A549 (cell line): ENCODE data around the gene SLC25A25.

Source experiments
- BHLHE40 ChIP-seq: IDR thresholded peaks from 2 replicates; pipeline ENCODE4 v1.6.1; 2012; ENCODE audit warnings: low read depth, low read length, inconsistent platforms
- CEBPB ChIP-seq, 2 experiments: fragments of >200 bp in 1 of 2; sonication (Bioruptor Twin) in 1 of 2; formaldehyde crosslinking in 1 of 2; IDR thresholded peaks; 2 replicates each; pipeline ENCODE4 v1.6.1; 2012 to 2016
- CHD2 ChIP-seq: fragments of 150-350 bp; IDR thresholded peaks from 2 replicates; pipeline ENCODE4 v1.6.1; 2014; ENCODE audit warnings: low read length; ENCODE audit not compliant: partially characterized antibody
- CTCF ChIP-seq: fragments of >200 bp; sonication (Bioruptor Twin); formaldehyde crosslinking; IDR thresholded peaks from 3 replicates; pipeline ENCODE4 v1.5.1; 2016
- FOSB ChIP-seq: fragments of 250-450 bp; sonication (Bioruptor Pico); IDR thresholded peaks from 2 replicates; pipeline ENCODE4 v1.5.0; 2020; ENCODE audit warnings: mild to moderate bottlenecking, moderate library complexity
- HES2 ChIP-seq: fragments of >200 bp; sonication (Bioruptor Twin); formaldehyde crosslinking; IDR thresholded peaks from 2 replicates; pipeline ENCODE4 v1.6.1; 2016
- JUNB ChIP-seq: fragments of >200 bp; sonication (Bioruptor Twin); formaldehyde crosslinking; IDR thresholded peaks from 2 replicates; pipeline ENCODE4 v1.6.1; 2016
- KDM5A ChIP-seq: fragments of 200-600 bp; sonication (generic); IDR thresholded peaks from 2 replicates; pipeline ENCODE4 v1.6.1; 2016; ENCODE audit warnings: antibody characterized with exemption, mild to moderate bottlenecking
- POLR2A ChIP-seq: IDR thresholded peaks from 2 replicates; pipeline ENCODE4 v1.6.1; 2012; ENCODE audit warnings: mild to moderate bottlenecking, low read length
- RAD21 ChIP-seq, 2 experiments: fragments of >200 bp in 1 of 2; sonication (Bioruptor Twin) in 1 of 2; formaldehyde crosslinking in 1 of 2; IDR thresholded peaks in 1 of 2; conservative IDR thresholded peaks in 1 of 2; 2 replicates in 1 of 2; 3 replicates in 1 of 2; pipeline ENCODE4 v1.6.1; 2012 to 2018; ENCODE audit warnings: inconsistent platforms in 1 of 2
- RCOR1 ChIP-seq: fragments of 150-350 bp; IDR thresholded peaks from 2 replicates; pipeline ENCODE4 v1.6.1; 2014; ENCODE audit warnings: antibody characterized with exemption, low read length, low read depth

DNA sequence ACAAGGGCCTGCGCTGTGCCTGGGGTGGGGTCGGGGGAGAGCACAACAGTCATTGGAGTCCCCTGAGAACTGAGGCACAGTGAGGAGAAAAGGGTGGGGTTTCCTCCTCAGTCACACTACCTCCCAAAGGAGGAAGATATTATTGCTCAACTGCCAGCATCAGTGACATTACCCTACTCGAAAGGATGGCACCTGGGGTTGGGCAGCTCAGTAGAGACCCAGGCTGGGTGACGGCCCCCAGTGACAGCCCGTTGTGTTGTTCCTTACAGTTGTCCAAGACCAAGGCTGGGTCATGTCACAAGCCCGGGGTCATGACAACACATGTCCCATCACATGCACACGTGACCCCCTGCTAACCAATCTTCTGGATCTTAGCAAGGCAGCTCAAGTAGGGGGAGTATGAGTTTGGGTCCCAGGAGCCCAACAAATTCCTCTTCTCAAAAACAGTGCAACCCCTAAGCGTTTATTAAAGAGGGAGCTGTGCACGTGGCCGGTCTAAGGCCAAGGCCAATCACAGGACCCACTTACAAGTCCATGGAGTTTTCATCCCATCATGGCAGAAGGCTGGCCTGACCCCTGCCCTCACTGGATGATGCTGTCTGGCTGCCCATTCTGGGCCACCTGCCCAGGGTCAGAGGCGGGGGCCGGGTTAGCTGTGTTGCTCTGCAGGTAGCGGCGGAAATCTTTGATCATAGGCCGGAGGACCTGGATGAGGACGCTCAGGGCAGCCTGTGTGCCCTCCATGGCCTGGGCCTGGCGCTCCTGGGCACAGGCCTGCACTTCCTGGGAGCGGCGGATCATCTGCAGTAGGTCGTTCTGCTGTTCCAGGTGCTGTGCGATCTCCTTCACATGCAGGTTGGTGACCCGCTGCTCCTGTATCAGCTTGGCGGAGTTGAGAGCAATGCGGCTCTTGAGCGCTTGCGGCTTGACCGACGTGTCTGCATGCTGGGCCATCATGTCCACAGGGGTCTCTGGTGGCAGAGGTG lies 4.9 kb upstream of the SLC25A25 start:
- TF ChIP-seq CHD2, result no peak
- no peak for TF ChIP-seq RCOR1
- TF ChIP-seq CTCF, result no peak
- TF ChIP-seq JUNB, result no peak
- no peak for TF ChIP-seq CEBPB (IDR thresholded peaks at IDR 0.05)
- TF ChIP-seq FOSB (CRISPR knock-in tag), result no peak
- no peak for TF ChIP-seq POLR2A
- TF ChIP-seq KDM5A, result no peak
- TF ChIP-seq HES2, result no peak
- no peak for TF ChIP-seq RAD21 (conservative IDR thresholded peaks at IDR 0.05 in 1 of 2, IDR thresholded peaks at IDR 0.05 in 1 of 2)
- no peak for TF ChIP-seq BHLHE40
